ENCODE measurements around the gene CPA5. TPM values are rescaled to one million over a fixed set of nuclear protein-coding genes. Genes with fewer than 3 reads are reported as not detected.

The CPA5 gene
- total RNA-seq, 1 donor from 2014 or later: 0.57 TPM

DNA sequence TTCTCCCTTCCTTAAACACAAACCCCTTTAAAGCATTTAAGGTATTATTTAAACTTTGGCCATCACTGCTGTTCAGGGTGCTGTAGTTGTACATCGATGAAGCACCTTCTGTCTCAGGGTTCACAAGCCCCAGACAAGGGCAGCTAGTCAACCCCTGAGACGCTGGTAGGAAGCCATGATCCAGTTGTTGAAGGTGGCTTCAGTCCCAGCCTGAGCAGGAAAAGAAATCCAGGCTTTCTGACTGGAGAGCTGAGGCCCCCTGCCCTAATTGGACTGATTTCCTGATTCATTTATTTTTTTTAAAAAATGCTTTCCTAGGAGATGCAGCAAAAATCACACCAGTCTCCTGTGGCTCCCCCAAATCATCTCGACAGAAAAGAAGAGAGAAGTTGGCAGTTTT lies 51.5 kb downstream of the CPA5 start:
- DNase-seq (ENCODE audit: low spot score): no peak

DNA sequence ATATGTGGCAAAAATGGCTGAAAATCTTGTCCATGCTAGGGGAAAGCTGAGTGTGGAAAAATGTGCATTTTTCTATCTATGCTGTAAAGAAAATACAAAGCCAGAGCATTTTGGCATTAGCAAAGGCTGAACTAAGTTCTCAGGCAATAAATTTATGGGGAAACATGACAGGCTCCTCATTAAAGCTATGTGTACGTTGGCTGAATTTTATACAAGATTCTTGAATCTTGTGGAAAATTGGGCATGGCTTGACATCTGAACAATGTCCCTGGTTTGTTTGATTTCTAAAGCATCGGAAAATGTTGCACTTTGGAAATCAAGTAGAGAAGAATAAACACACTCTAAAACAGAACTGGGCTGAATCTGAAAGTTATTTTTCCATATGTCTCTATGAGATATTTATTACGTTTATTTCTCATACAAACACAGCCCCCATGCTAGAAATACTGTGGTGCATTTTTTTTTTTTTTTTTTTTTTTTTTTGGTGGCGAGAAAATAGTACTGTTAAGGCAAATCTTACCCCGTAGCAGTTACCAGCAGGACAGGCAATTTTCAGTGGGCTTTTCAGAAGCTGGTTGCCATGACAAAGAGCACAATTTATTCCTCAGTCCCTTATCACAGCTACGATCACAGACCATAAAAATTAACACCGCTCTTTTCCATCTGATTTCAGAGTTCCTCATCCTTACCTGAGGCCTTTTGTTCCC lies 52.6 kb downstream of the CPA5 start:
- no peak for DNase-seq (ENCODE audit: low spot score)

DNA sequence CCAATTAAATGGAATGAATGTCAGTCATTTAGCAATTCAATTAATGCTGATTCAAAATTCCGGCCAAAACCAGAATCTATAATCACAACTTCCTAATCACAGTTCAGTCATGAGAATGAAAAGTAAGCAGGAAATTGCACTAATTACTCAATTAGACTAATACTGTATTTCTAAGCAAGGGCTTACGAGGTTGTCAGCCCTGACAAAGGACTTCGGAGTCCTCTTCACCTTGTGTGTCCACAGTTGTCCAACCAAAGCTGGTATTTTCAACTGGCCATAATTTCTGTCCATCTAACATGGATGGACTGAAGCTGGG lies 53.1 kb downstream of the CPA5 start:
- DNase-seq (ENCODE audit: low spot score): no peak

DNA sequence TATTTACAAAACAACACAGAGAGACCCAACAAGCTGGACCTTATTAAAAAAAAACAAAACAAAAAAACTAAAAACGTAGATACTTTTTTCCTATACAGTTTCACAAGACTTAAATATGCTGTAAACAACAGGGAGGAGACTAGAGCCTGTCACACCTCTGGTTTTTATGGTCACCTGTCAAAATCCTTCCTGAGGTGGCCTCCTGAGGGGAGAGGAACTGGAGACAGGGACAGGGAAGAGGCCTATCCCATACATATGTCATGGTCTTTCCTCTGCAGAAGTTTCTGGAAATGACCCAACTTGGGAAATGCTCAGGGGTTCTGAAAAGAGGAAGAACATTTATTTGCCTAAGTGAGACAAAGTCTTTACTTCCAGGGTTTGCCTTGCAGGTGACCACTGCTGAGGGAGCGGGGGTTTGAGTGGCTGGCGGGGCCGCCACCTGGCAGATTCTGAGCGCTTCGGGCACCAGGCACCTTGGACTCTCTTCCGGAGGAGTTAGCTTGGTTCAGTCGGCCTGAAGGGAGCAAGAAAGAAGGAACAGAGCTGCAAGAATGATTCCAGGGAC lies 54.0 kb downstream of the CPA5 start:
- no peak for DNase-seq (ENCODE audit: low spot score)

DNA sequence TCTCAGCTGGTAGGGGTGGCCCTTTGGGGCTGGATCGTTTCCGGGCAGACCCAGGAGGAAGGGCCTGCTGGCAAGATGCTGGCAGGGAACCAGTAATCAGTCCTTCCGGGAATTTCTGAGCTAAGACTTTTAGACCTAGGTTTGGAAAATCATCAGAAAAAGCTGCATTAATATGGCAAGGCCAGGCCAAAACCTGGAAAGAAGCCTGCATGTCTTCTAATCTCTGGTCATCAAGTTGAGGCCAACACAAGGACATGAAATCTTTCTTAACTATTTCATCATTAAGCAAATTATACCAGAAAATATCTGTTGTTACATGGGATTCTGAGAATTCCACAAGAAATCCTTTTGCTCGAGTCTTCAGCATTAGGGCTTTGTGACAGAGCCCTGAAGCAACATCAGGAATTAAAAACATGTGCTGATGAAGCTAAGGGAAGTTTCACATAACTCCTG lies 55.5 kb downstream of the CPA5 start:
- no peak for DNase-seq (ENCODE audit: low spot score)

DNA sequence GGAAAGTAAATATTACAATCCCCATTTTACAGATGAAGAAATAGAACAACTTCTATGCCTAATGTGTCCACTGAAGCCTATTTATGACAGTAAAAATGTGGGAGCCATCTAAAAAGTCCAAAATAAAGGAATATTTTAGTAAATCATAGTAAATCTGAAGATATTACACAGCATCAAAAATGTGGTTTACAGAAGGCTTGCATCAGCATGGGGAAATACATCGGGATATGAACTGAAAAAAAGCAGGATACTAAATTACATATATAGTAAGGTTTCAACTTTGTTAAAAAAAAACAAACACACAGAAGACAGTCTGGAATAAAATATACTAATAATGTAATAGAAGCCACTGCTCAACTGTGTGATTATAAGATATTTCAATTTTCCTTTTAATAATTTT lies 56.5 kb downstream of the CPA5 start:
- no peak for DNase-seq (ENCODE audit: low spot score)

DNA sequence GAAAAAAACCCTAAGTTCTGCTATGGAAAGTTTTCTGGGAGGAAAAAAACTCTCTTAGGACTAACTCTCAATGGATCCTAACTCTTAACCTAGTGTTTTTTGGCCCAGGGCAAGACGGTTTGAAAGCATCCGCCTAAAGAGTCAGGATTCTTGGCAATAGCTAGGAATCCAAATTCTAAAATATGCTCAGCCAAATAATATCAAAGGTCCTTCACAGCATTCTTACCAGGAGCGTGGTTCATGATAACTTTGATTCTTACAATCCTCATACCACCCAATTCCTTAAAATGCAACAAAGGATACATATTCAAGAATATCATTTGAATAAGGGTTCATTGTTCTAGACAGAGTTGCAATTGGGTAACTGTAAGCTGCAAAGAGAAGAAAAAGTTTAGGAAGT lies 57.0 kb downstream of the CPA5 start:
- DNase-seq (ENCODE audit: low spot score): no peak

DNA sequence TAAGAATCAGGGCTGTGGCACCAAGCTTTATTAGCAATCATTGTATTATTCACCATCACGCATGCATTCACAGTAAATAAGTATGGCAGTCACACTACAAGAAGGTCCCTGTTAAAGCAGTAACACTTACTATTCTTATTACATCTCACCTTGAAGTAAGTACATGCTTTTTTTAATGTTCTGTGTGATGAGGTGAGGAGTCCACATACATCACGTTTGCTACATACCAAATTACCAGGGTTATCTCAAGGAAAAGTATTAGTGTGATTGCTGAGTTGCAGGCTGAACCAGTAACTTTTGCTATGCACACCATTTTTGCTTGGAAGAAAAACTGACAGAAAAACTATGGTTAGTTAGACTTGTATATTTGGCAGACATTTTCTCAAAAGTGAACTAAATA lies 60.4 kb downstream of the CPA5 start:
- DNase-seq (ENCODE audit: low spot score): no peak

DNA sequence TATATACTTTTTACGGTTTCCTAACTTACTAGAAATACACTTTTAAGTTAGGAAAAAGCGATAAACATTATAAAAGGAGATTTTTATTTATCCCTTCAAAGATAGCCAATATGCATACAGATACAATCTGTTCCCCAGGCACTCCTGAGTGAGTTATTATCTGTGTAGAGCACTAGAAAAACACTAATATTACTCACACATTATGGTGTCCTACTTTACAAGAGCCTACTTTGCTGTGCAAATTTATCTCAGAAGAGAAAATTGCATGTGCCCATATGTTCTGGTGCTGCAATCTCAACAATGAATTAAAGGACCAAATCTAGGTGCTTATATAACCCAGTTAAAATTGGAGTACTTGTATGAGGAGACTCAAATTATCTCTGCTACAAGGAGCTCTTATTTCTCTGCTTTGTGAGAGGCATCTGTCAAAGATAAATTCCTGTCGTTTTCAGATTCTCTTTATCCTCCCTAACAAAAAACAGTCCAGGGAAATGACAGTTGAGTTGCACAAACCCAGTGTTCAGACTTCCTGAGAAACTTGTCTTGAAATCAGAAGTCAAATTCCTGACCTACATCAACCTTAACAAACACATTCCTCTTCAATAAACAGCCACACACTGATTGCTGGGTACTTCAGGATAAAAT lies 64.6 kb downstream of the CPA5 start:
- DNase-seq (ENCODE audit: low spot score): no peak

DNA sequence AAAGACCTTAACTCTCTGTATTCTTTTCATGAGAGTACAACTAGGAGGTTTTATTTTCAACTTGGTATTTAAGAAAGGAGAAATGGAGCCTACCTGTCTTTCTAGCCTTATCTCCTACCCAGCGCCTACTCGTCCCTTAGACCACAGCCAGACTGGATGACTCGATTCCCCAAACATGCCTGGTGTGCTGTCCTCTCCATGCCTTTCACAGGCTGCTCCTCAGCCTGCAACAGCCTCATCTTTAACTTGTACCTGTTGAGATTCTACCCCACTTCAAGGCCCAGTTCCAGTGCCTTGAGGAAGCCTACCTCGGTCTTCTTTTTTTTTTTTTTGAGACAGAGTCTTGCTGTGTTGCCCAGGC lies 65.1 kb downstream of the CPA5 start:
- no peak for DNase-seq (ENCODE audit: low spot score)

DNA sequence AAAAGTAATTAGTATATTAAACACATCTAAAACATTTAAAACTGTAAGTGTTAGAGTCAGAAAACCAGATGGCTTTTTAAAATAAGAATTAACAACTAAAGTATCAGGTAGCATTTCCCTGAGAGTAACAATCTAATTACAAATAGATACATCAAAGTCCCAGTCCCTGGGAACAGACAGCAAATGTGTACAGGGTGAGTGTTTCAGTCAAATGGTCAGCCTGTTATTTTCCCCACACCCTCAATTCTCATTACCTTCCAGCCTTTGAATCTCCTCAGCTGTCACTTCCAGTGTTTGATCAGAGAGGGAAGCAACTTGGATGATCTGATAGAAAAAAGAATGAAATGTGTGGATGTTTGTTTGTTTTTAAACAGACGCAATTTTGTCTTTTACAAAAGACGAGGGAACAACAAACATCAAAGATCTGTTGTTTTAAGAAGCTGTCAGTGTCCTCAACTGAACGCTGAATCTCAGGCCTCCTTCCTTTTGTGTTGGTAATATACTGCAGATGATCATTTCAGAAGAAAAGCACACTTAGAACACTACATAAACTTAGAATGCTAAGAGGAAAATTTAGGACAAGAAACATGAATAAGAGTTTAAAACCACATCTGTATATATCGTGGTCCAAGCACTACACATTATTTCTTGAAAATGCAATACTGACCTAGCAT lies 66.4 kb downstream of the CPA5 start:
- DNase-seq (ENCODE audit: low spot score): no peak

DNA sequence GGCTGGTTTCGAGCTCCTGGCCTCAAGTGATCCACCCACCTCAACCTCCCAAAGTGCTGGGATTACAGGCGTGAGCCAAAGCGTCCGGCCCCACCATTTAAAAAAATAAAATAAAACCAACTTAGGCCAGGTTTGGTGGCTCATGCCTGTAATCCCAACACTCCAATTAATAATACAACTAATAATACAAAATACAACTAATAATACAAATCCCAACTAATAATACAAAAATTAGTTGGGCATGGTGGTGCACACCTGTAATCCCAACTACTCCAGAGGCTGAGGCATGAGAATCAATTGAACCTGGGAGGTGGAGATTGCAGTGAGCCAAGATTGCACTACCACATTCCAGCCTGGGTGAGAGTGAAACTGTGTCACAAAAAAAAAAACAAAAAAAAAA lies 68.6 kb downstream of the CPA5 start:
- DNase-seq (ENCODE audit: low spot score): no peak

DNA sequence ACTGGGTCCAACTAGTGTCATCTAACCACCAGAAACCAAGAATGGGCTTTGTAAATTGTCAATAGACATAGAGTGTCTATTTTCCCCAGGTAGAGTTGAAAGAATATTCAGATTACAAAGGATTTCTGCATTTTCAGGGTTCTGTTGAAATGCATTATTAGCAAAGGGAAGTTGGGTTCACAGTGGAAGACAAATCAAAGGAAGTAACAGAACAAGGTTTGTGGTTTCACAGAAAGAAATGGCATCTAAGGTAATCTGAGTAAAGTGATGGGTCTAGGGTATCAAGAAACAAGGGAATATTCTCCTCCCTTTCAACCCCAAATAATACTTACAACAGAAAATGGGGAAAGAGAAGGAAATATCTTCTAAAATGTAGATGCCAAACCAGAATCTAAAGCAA lies 70.4 kb downstream of the CPA5 start:
- DNase-seq (ENCODE audit: low spot score): no peak

DNA sequence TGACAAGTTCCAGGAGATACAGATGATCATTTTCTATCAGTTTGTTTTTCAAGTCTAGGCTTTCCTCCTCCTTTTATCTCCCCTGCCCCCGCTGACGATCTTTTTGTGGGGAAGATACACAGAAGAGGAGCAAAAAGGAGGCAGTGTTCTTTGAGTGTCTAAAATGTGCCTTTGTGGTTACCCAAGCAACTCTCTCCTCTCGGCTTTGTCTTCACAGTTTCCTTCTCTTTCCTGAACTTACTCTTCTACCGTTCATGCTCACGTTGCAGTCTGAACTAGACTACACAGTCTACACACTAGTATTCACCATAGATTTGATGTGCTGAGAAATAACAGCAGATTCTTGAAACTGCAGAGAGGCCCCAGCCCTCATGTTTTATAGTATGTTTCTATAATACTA lies 72.6 kb downstream of the CPA5 start:
- DNase-seq (ENCODE audit: low spot score): no peak

DNA sequence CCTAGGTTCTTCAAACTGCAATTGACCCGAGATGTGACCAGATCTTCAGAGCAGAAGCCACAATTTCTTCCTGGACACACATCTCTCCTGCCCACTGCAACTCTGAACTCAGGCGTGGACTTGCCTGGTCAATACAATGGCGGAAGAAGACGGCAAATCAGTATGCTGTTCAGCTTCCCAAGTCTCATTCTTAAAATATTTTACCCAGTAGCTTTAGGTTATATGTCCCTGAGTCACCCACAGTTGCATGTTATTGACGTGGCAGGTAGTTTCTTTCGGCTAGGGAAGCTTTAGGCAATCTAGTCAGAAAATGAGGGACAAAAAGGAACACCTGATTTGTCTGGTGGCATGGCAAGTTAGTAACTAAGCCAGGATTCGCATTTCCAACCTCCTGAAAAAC lies 73.7 kb downstream of the CPA5 start:
- no peak for DNase-seq (ENCODE audit: low spot score)

Other genes starting within 250 kb of the CPA5 start
- gene TMEM209, start 139.4 kb upstream of the CPA5 start, total RNA-seq: 36.5 TPM
- not detected for gene SSMEM1, start 137.0 kb upstream of the CPA5 start, total RNA-seq
- not detected for gene CPA2, start 78.0 kb upstream of the CPA5 start, total RNA-seq
- gene CPA4, start 51.7 kb upstream of the CPA5 start, total RNA-seq: not detected
- gene CPA1, start 35.7 kb downstream of the CPA5 start, total RNA-seq: not detected
- 16.4 TPM for gene CEP41, start 96.2 kb downstream of the CPA5 start, total RNA-seq
- gene MEST, start 147.3 kb downstream of the CPA5 start, total RNA-seq: 28.9 TPM